CD14-positive monocyte (primary cell): ENCODE results near the gene CDS2. TPM values are rescaled to one million over a fixed set of nuclear protein-coding genes. Genes with fewer than 3 reads are reported as not detected.
"Not testable (repeated sequence)": the region's sequence is repeated elsewhere in the genome, so short reads cannot be mapped to it uniquely, and the experiment has no call there.

Source experiments
- DNase-seq, 3 donors: peaks; one replicate each; pipeline ENCODE4 v3.0.0-alpha.2; 2011 to 2022
- H2AFZ ChIP-seq: 2 replicates; pipeline ENCODE4 v1.6.0; 2012; ENCODE audit warnings: mild to moderate bottlenecking, low read depth, low read length, inconsistent platforms; ENCODE audit not compliant: insufficient read depth, poor library complexity, severe bottlenecking
- H3K27ac ChIP-seq, 2 donors: 1 replicate in 1 of 2; 2 replicates in 1 of 2; pipeline ENCODE4 v1.5.1; 2012 to 2013; ENCODE audit warnings: low read length in 2 of 2, control low read depth in 1 of 2, inconsistent platforms in 1 of 2, low read depth in 1 of 2, mild to moderate bottlenecking in 1 of 2
- H3K27me3 ChIP-seq, 2 donors: one replicate each; pipeline versions ENCODE4 v1.6.0 to v1.6.1; 2011 to 2013; ENCODE audit warnings: low read length in 2 of 2; ENCODE audit not compliant: control insufficient read depth in 2 of 2, insufficient read depth in 2 of 2
- H3K36me3 ChIP-seq, 2 donors: replicated peaks in 1 of 2; 1 replicate in 1 of 2; 2 replicates in 1 of 2; pipeline versions ENCODE4 v1.5.1 to v1.6.1; 2012 to 2013; ENCODE audit warnings: low read length in 2 of 2, control low read depth in 1 of 2, inconsistent platforms in 1 of 2, mild to moderate bottlenecking in 1 of 2; ENCODE audit not compliant: insufficient read depth in 2 of 2, control insufficient read depth in 1 of 2
- H3K4me1 ChIP-seq, 2 donors: 1 replicate in 1 of 2; 2 replicates in 1 of 2; pipeline versions ENCODE4 v1.5.1 to v1.6.1; 2012 to 2013; ENCODE audit warnings: low read length in 2 of 2, control low read depth in 1 of 2, inconsistent platforms in 1 of 2, mild to moderate bottlenecking in 1 of 2, moderate library complexity in 1 of 2; ENCODE audit not compliant: insufficient read depth in 2 of 2, control insufficient read depth in 1 of 2
- H3K4me2 ChIP-seq: replicated peaks from 2 replicates; pipeline ENCODE3; 2012; ENCODE audit warnings: low read length, moderate library complexity, mild to moderate bottlenecking; ENCODE audit not compliant: poor library complexity, severe bottlenecking; ENCODE audit errors: extremely low read depth
- H3K4me3 ChIP-seq, 3 experiments: fragments of 200-600 bp in 1 of 3; sonication (generic) in 1 of 3; replicated peaks in 1 of 3; 1 replicate in 2 of 3; 2 replicates in 1 of 3; pipeline ENCODE4 v1.5.1; 2011 to 2013; ENCODE audit warnings: low read length in 3 of 3, mild to moderate bottlenecking in 3 of 3, control low read depth in 2 of 3, low read depth in 2 of 3, inconsistent platforms in 1 of 3, moderate library complexity in 1 of 3
- H3K79me2 ChIP-seq: 2 replicates; pipeline ENCODE4 v1.6.0; 2012; ENCODE audit warnings: mild to moderate bottlenecking, control low read depth, inconsistent platforms, low read length, moderate library complexity; ENCODE audit not compliant: insufficient read depth
- H3K9ac ChIP-seq: 2 replicates; pipeline ENCODE4 v1.6.0; 2017; ENCODE audit warnings: low read length, mild to moderate bottlenecking; ENCODE audit not compliant: insufficient read depth, poor library complexity, severe bottlenecking
- H3K9me3 ChIP-seq, 2 donors: replicated peaks in 1 of 2; 1 replicate in 1 of 2; 2 replicates in 1 of 2; pipeline versions ENCODE4 v1.5.1 to v1.6.1; 2012 to 2013; ENCODE audit warnings: low read length in 2 of 2, control low read depth in 1 of 2; ENCODE audit not compliant: control insufficient read depth in 1 of 2, insufficient read depth in 1 of 2
- H4K20me1 ChIP-seq: 2 replicates; pipeline ENCODE4 v1.6.0; 2012; ENCODE audit warnings: mild to moderate bottlenecking, low read length, control low read depth, moderate library complexity; ENCODE audit not compliant: insufficient read depth
- H3K27ac Mint-ChIP-seq, 7 donors: one replicate each; pipeline ENCODE4 v1.8.0; 2020; ENCODE audit warnings: mild to moderate bottlenecking in 7 of 7, mixed read lengths in 7 of 7, moderate library complexity in 6 of 7, inconsistent platforms in 2 of 7
- H3K27me3 Mint-ChIP-seq, 3 donors: one replicate each; pipeline ENCODE4 v1.8.0; 2021 to 2022; ENCODE audit warnings: low read depth in 3 of 3, mild to moderate bottlenecking in 3 of 3, mixed read lengths in 3 of 3, moderate library complexity in 3 of 3, inconsistent platforms in 1 of 3
- H3K36me3 Mint-ChIP-seq, 2 donors: one replicate each; pipeline ENCODE4 v1.8.0; 2020; ENCODE audit warnings: mixed read lengths in 2 of 2, inconsistent platforms in 1 of 2, mild to moderate bottlenecking in 1 of 2
- H3K4me1 Mint-ChIP-seq: one replicate; pipeline ENCODE4 v1.8.0; 2020; ENCODE audit warnings: mild to moderate bottlenecking, mixed read lengths
- H3K4me3 Mint-ChIP-seq, 2 donors: one replicate each; pipeline ENCODE4 v1.8.0; 2020; ENCODE audit warnings: mild to moderate bottlenecking in 2 of 2, mixed read lengths in 2 of 2, moderate library complexity in 1 of 2
- H3K9me3 Mint-ChIP-seq, 7 donors: one replicate each; pipeline ENCODE4 v1.8.0; 2020 to 2022; ENCODE audit warnings: mixed read lengths in 7 of 7, mild to moderate bottlenecking in 6 of 7, moderate library complexity in 6 of 7, inconsistent platforms in 2 of 7
- WGBS: methylation state at CpG from one replicate; pipeline ENCODE4 v1.1.5; 2013; ENCODE audit warnings: missing lambda C conversion rate; ENCODE audit not compliant: insufficient coverage; 5-methylcytosine and 5-hydroxymethylcytosine counted together
- intact Hi-C, 2 donors: fragments of 100-400 bp; cut with micrococcal nuclease; formaldehyde crosslinking; loops; one replicate each; pipeline versions ENCODE4 v1.15.0 to v1.15.1; 2023
- polyA plus RNA-seq, 3 donors: library from polyadenylated mRNA; depleted of rRNA in 1 of 3; unstranded in 2 of 3; stranded (reverse) in 1 of 3; fragments of 300-500 nt in 2 of 3; fragments of >200 nt in 1 of 3; fragmentation: Illumina TruSeq in 2 of 3; gene quantifications; 1 replicate in 2 of 3; 2 replicates in 1 of 3; pipeline ENCODE4 v1.2.3, GENCODE V29; 2012 to 2021
- TF ChIP-seq, protein P1 (sequence below): fragments of 200-600 bp; IDR thresholded peaks from one replicate; pipeline ENCODE4 v1.8.0; 2022; ENCODE audit warnings: antibody characterized with exemption, mild to moderate bottlenecking

CDS2 gene
- polyA plus RNA-seq, 3 donors = 28.6 to 62.6 (median 54.4) TPM

DNA sequence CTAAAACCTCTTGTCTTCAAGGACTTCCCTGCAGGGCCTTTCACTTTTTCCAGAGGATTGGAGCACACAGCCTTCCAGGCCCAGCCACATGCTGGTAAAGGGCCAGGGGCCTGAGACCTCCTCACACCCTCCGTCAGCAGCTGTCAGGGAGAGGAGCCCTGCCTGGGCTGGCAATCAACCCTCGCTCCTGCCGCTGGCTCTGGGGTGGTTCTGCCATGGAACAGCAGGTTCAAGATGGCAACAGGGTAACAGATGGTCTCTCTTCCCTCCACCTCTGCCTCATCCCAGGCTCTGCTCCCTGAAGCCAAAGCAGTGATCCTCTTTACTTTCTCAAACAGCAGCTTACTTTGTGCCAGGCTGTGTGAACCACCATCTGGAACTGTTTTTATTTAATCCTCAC lies 30.9 kb upstream of the CDS2 start:
- H3K79me2 ChIP-seq = no peaks in the 10 kb centered on the region
- H3K4me1 Mint-ChIP-seq = peaks cover 18% of the 10 kb centered on the region
- H3K36me3 Mint-ChIP-seq = peaks cover 33 to 51% of the 10 kb centered on the region in 2 donors
- peak overlapping the region in 5 of 7 donors; percentile 4 to 76 (median 40) for H3K27ac Mint-ChIP-seq
- no peak overlapping the region for H3K4me3 ChIP-seq
- no peaks in the 10 kb centered on the region for H3K9me3 ChIP-seq
- no peaks in the 10 kb centered on the region for H3K27me3 Mint-ChIP-seq
- no peaks in the 10 kb centered on the region for H3K27me3 ChIP-seq
- no peaks in the 10 kb centered on the region for H3K9me3 Mint-ChIP-seq
- no peak overlapping the region for H3K4me2 ChIP-seq
- no peak overlapping the region for H3K4me3 Mint-ChIP-seq
- H4K20me1 ChIP-seq = no peaks in the 10 kb centered on the region
- peaks cover 4 to 7% of the 10 kb centered on the region in 2 donors for H3K4me1 ChIP-seq
- H3K9ac ChIP-seq = no peak overlapping the region
- WGBS = 100% methylated on average over 3 of the region's 3 CpGs
- DNase-seq = no peak
- no peak overlapping the region for H3K27ac ChIP-seq
- peaks cover 4 to 46% of the 10 kb centered on the region in 2 donors for H3K36me3 ChIP-seq
- H2AFZ ChIP-seq = no peak overlapping the region
- intact Hi-C loops = loop anchor here (5.0 kb wide), 1 partner anchor 39 kb away; no protein-coding TSS in a partner anchor
- TF ChIP-seq, protein P1, sequence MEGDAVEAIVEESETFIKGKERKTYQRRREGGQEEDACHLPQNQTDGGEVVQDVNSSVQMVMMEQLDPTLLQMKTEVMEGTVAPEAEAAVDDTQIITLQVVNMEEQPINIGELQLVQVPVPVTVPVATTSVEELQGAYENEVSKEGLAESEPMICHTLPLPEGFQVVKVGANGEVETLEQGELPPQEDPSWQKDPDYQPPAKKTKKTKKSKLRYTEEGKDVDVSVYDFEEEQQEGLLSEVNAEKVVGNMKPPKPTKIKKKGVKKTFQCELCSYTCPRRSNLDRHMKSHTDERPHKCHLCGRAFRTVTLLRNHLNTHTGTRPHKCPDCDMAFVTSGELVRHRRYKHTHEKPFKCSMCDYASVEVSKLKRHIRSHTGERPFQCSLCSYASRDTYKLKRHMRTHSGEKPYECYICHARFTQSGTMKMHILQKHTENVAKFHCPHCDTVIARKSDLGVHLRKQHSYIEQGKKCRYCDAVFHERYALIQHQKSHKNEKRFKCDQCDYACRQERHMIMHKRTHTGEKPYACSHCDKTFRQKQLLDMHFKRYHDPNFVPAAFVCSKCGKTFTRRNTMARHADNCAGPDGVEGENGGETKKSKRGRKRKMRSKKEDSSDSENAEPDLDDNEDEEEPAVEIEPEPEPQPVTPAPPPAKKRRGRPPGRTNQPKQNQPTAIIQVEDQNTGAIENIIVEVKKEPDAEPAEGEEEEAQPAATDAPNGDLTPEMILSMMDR = no peak

DNA sequence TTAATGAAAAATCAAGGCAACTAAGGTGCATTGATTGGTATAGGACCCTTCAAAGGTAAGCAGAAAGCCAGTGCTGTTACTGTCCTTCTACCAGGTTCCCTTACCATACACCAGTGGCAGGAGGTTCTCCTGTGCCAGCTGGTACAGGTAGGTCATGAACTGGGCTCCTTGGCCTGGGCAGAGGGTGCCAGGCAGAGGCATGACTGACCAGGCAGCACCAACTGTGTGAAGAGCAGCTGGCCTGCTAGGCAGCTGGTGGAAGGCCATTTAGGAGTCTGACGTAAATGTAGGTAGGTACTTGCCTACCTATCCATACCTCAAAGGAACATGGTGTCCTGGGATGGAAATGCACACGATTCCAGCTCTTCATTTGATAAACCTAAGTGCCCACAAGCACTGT lies 30.3 kb upstream of the CDS2 start:
- Histone ChIP-seq H3K36me3 (peaks cover 7 to 51% of the 10 kb centered on the region in 2 donors), H3K4me3 (no peak overlapping the region), H3K9ac (no peak overlapping the region), H4K20me1 (no peaks in the 10 kb centered on the region), H3K9me3 (no peaks in the 10 kb centered on the region), H3K4me1 (peaks cover 0 to 2% of the 10 kb centered on the region in 2 donors), H3K79me2 (no peaks in the 10 kb centered on the region), H3K27ac (no peak overlapping the region), H2AFZ (no peak overlapping the region), H3K4me2 (no peak overlapping the region), H3K27me3 (no peaks in the 10 kb centered on the region)
- Mint-ChIP-seq H3K27ac (peak overlapping the region in 1 of 7 donors; percentile 64), H3K27me3 (no peaks in the 10 kb centered on the region), H3K4me1 (peaks cover 21% of the 10 kb centered on the region), H3K4me3 (no peak overlapping the region), H3K9me3 (no peaks in the 10 kb centered on the region), H3K36me3 (peaks cover 33 to 54% of the 10 kb centered on the region in 2 donors)
- TF ChIP-seq, protein P1 = no peak
- DNase-seq = no peak
- intact Hi-C loops = loop anchor here (5.0 kb wide), 1 partner anchor 39 kb away; no protein-coding TSS in a partner anchor
- 100% methylated on average over 1 of the region's 2 CpGs for WGBS

DNA sequence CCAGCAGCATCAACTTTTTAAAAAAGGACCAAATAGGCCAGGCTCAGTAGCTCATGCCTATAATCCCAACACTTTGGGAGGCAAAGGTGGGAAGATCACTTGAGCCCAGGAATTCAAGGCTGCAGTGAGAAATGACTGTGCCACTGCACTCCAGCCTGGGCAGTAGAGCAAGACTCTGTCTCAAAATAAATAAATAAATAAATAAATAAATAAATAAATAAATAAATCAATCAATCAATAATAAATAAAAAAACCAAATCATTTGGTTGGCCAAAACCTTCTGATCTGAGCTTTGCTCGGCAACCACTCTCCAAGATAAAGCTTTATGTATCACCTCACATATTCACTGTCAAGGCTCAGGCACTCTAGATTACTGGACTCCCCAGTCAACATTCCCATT lies 27.8 kb upstream of the CDS2 start:
- peak overlapping the region in 3 of 7 donors; percentile 1 to 83 (median 34) for H3K27ac Mint-ChIP-seq
- H2AFZ ChIP-seq, H3K4me1 ChIP-seq, H3K4me2 ChIP-seq, H4K20me1 ChIP-seq, H3K79me2 ChIP-seq, H3K27me3 ChIP-seq, DNase-seq, H3K4me3 ChIP-seq, H3K9ac ChIP-seq, H3K9me3 ChIP-seq, H3K9me3 Mint-ChIP-seq, H3K4me3 Mint-ChIP-seq, H3K27me3 Mint-ChIP-seq: not testable (repeated sequence)
- intact Hi-C loops = loop anchor here (5.0 kb wide), 1 partner anchor 42 kb away; no protein-coding TSS in a partner anchor
- peaks cover 50 to 73% of the 10 kb centered on the region in 2 donors for H3K36me3 Mint-ChIP-seq
- H3K36me3 ChIP-seq = peaks cover 22 to 76% of the 10 kb centered on the region in 2 donors
- 90% methylated on average over 1 of the region's 1 CpG for WGBS
- H3K4me1 Mint-ChIP-seq = peaks cover 12% of the 10 kb centered on the region
- H3K27ac ChIP-seq = peak overlapping the region in 1 of 2 donors; percentile 36
